HS-5 (cell line): ENCODE measurements around the gene ZNF79.
"Not testable (repeated sequence)": the region's sequence is repeated elsewhere in the genome, so short reads cannot be mapped to it uniquely, and the experiment has no call there.

ENCODE experiments used
- DNase-seq: peaks from one replicate; pipeline ENCODE4 v3.0.0-alpha.2; 2012; ENCODE audit warnings: low read depth

ZNF79 gene

DNA sequence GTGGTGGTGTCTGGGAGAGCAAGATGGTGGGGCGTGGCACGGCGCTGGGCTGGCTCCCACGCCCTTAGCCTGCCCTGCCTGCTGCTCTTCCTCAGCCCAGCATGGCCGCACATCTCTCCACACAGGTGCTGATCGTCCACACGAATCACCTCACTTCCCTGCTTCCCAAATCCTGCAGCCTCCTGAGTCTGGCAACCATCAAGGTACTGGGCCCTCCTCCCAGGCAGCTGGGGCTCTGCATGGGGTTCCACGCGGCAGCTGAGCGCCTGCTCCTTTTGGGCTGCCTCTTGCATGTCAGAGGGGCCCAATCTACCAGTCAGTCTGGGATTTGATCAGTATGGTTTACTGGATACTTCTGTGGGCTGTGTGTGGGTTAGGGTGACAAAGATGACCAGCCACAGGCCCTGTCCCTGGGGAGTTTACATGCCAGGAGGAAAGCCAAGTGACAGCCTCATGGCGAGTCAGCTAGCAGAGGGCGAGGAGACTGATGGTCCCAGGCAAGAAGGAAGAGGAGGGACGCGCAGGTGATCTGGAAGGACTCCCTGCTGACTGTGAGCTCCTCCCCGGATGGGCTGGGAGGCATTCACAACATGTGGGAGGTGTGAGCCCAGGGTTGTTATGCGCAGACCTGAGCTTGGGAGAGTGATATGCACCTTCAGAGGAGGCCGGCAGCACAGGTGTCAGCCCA, 33.2 kb downstream of the ZNF79 start:
- no peak for DNase-seq

DNA sequence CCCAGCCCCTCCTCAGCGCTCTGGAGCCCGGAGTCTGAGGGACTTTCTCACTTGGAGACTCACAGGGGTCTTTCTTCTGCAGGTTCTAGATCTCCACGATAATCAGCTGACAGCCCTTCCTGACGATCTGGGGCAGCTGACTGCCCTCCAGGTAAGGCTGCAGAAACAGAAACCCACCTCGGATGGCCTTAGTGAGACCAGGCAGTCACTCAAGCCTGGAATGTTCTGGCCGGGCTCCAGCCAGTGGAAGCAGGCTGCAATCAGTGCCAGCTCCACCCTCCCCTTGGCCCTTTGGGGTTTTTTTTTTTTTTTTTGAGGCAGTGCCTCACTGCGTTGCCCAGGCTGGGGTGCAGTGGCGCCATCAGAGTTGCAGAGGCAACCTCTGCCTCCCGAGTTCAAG, 34.7 kb downstream of the ZNF79 start:
- DNase-seq: no peak

DNA sequence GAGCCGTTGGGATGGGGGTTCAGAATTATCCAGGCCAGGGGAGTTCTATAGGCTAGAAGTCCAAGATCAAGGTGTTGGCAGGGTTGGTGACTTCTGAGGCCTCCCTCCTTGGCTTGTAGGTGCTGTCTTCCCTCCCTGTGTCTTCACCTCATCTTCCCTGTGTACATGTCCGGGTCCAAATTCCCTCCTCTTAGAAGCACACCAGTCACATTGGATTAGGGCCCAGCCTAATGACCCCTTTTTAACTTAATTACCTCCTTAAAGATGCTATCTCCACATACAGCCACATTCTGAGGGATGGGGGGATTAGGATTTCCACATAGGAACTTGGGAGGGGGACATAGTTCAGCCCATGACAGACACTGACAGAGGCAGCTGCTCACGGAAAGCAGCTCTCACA, 39.2 kb downstream of the ZNF79 start:
- DNase-seq: no peak

GRCh38 chr9:127463911-127464310, 39.7 kb downstream of the ZNF79 start:
- no peak for DNase-seq

GRCh38 chr9:127466407-127466917, 42.3 kb downstream of the ZNF79 start:
- DNase-seq: not testable (repeated sequence)

DNA sequence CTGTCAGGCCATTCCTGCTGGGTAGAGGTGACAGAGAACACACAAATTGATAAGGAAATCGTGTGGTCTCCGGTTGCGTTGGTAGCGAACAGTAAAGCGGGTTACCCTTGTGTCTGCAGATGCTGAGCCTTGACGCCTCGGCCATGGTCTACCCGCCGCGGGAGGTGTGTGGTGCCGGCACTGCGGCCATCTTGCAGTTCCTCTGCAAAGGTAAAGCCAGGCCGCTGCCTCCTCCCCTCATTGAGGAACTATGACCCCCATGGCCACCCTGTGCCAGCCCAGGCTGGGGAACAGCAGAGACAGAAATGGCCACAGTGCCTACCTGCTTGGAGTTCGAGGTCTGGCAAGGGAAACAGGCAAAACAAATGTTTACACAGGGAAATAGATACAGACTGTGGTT, 43.4 kb downstream of the ZNF79 start:
- no peak for DNase-seq

DNA sequence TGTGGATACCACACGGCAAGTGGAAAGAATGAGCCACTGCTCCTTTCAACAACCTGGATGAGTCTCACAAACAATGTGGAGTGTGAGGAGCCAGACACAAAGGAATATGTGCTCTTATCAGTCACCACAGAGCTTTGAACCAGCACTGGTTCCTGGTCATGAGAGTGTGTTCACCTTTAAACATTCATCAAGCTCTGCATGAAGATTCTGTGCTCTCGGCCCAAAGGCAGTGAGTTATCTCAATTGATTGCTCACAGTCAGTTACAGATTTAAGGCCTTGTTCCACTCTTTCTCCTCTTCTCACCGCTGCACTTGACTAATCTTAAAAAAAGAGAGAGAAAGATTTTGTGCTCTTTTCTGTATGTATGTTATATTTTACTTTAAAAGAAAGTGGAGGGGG, 46.5 kb downstream of the ZNF79 start:
- DNase-seq: no peak

- DNase-seq: no peak
These were observed 49.3 kb downstream of the ZNF79 start for GRCh38 chr9:127473501-127473900.

GRCh38 chr9:127473932-127474331, 49.8 kb downstream of the ZNF79 start:
- no peak for DNase-seq

- DNase-seq: no peak
These were observed 50.4 kb downstream of the ZNF79 start for GRCh38 chr9:127474592-127474991.

DNA sequence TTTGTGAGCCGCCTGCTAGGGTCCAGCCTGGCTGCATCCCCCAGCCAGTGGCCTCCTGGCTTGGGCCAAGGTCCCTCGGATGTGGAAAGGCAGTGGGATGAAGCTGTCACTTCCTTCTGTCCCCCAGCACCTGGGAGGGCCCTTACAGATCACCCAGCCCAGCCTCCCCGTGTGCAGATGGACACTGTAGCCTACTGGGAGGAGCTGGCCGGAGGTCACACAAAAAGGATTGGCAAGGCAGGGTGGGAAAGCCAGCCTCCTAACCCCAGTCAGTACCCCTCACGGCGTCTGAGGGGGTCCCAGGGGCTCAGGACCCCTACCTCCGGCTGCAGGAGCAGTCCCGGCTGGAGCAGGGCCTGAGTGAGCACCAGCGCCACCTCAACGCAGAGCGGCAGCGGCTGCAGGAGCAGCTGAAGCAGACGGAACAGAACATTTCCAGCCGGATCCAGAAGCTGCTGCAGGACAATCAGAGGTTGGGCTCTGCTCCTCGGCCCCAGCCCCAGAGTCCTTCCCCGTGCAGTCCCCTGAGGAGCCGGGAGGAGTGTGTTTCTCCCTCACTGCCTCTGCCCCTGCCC, 55.4 kb downstream of the ZNF79 start:
- no peak for DNase-seq

DNA sequence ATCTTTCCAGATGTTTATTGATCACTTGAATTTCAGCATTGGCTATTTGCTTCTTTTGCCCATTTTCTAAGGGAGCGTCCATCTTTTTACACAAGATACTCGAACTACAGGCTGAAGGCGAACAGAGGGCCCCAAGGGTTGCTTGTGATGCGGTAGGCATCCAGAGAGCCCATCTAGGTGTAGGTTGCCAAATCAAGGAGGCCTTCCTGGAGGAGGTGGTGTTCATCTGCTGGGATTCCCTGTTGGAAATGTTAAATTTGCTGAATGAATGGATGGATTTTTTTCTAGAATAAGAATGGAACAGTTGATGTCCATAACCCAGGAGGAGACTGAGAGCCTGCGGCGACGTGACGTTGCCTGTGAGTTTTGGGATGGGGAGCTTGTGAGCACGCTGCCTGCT, 58.5 kb downstream of the ZNF79 start:
- DNase-seq: no peak

GRCh38 chr9:127485995-127486394, 61.8 kb downstream of the ZNF79 start:
- DNase-seq: no peak

DNA sequence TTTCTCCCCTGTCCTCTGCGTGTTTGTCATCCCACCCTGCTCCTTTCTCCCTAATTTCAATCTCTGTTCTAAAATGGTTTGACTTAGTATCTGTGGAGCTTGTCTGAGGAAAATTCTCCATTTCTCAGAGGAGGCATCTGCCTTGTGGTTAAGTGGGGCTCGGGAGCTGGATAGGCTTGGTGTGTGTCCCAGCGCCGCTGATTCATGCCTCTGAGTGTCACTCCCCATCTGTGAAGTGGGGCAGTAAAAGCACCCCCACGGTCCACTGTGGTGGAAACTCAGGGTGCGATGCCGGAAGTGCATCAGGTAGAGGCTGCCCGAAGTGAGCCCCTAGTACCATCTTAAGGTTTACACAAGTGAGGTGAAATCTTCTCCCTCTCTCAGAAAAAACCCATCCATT, 64.8 kb downstream of the ZNF79 start:
- DNase-seq: no peak

- DNase-seq: no peak
These were observed 65.4 kb downstream of the ZNF79 start for GRCh38 chr9:127489471-127490115.

DNA sequence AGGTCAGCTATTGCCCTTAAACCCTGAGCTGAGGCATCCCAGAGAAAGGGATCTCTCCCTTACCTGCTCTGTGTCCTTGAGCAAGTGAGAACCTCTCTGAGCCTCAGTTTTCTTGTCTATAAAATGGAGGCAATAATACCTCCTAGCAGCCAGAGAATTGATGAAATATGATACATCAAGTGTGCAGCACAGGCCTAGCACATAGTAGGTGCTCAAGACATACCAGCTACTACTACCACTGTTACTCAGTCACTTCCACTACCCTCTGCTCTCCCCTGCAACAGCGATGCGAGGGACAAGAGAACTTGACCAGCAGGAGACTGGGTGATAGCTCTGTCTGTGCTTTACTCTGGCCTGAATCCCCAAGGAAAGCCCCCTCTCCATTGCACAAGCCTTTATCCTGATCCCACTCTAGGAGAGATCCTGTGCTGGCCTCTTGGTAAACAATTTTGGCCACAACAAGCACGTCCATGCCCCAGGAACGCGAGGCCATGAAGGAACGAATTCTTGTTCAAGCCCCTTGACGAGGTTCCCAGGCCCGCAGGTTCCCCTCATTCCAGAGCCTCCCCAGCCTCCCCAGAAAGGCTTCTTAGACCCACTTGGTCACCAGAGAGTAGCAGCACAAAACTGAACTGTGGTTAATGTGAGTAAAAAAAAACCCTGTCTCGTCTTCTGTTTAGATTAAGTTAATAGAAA, 66.5 kb downstream of the ZNF79 start:
- no peak for DNase-seq

- no peak for DNase-seq
These were observed 67.3 kb downstream of the ZNF79 start for GRCh38 chr9:127491516-127491915.

DNA sequence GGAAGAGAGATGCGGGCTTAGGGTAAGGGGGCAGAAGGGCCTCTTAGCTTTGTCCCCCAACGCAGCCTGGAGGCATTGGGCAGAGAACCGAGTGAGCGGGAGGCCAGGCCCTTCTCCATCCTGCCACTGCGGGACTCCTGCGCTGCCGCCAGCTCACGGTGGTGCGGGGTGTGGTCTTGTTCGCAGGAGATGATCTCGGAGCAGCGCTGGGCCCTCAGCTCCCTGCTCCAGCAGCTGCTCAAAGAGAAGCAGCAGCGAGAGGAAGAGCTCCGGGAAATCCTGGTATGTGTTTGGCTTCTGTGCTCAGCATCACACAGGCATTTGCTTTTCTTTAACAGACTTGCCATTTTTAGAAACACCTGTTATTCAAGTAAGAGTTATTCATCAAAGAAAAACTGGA, 68.4 kb downstream of the ZNF79 start:
- no peak for DNase-seq

DNA sequence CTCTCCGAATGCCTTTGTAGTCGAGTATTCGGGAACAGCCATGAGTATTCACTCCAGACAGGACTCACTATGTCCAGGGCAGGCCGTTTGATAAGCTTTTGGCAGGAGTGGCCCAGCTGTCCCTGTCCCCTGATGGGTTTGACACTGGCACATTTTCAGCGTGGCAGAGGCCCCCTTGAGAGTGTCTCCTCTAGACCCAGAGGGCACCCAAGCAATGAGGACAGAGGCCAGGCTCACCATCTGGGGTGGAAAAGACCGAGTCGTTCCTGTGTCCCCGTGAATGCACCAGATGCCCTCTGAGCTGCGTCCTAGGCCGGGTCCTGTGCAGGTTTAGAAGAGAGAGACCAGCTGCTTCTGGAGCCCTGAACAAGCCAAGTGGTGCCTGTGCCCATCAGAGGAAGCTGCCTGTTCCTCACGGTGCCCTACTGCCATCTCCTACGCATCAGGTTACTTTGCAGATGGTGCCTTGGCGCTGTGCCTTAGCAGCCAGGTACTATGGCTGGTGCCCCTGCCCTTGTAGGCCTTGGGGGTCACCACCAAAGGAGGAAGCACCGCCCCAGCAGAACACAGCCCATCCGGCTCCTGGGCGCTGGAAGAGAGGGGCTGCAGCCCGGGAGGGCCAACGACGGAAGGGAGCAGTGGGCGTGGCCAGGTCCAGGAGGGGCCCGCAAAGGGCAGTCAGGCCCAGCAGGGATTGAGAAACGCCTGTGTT, 69.6 kb downstream of the ZNF79 start:
- DNase-seq: no peak

DNA sequence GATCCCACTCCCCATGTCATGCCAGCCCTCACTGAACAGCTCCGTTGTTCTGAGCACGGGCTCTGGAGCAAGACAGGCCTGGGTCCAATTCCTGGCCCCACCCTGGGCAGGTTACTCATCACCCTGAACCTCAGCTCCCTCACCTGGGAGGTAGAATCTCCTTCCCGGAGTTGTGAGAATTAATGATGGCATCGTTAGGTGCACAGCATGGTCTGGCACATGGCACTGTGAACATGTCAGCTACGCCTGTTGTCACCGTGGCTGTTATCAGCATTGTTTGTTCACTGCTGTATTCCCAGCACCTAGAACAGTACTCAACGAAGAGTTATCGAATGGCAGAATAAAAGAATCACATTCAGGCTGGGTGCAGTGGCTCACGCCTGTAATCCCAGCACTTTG, 70.1 kb downstream of the ZNF79 start:
- DNase-seq: no peak
